PFSK-1 (cell line): ENCODE measurements around the gene NDST1.

Experiments used
- FOXP2 ChIP-seq: optimal IDR thresholded peaks from 2 replicates; pipeline ENCODE3; 2011; ENCODE audit warnings: borderline replicate concordance, control low read depth, inconsistent platforms; ENCODE audit not compliant: insufficient read depth; ENCODE audit errors: extremely low read length, extremely low read depth
- POLR2AphosphoS5 ChIP-seq: IDR thresholded peaks from 2 replicates; pipeline ENCODE4 v1.6.1; 2012; ENCODE audit warnings: low read depth, mild to moderate bottlenecking, control low read depth, low read length, moderate library complexity
- REST ChIP-seq, 2 experiments: IDR thresholded peaks; 2 replicates each; pipeline versions ENCODE4 v1.6.1 to v1.8.0; 2011 to 2012; ENCODE audit warnings: low read depth in 2 of 2, low read length in 2 of 2, control low read depth in 1 of 2, inconsistent platforms in 1 of 2, mild to moderate bottlenecking in 1 of 2, moderate library complexity in 1 of 2; ENCODE audit not compliant: insufficient read depth in 1 of 2
- SIN3A ChIP-seq: IDR thresholded peaks from 2 replicates; pipeline ENCODE4 v1.6.1; 2012; ENCODE audit warnings: mild to moderate bottlenecking, low read length, moderate library complexity, borderline replicate concordance; ENCODE audit not compliant: insufficient read depth
- TAF1 ChIP-seq: IDR thresholded peaks from 2 replicates; pipeline ENCODE4 v1.6.1; 2012; ENCODE audit warnings: low read length, control low read depth, borderline replicate concordance; ENCODE audit not compliant: insufficient read depth

GRCh38 chr5:150578781-150579461 lies 71.0 kb downstream of the NDST1 start:
- TF ChIP-seq REST (IDR thresholded peaks at IDR 0.05; ENCODE audit: insufficient read depth in 1 of 2, low read depth in 2 of 2, low read length in 2 of 2) (no peak), POLR2AphosphoS5 (no peak), TAF1 (no peak), SIN3A (no peak), FOXP2 (no peak)
